BJ (cell line): ENCODE measurements around the gene GFRA1. TPM values are rescaled to one million over a fixed set of nuclear protein-coding genes. Genes with fewer than 3 reads are reported as not detected.

Source experiments
- CTCF ChIA-PET: fragments of 350-600 bp; formaldehyde crosslinking; extraction: SDS; loops from one replicate; lab custom pipeline; 2021; ENCODE audit warnings: antibody characterized with exemption, inconsistent platforms; lab: Yijun Ruan, JAX
- POLR2A ChIA-PET: fragments of 300-600 bp; sonication (Branson Sonifier 250); formaldehyde crosslinking; extraction: SDS; loops from one replicate; lab custom pipeline; 2021; ENCODE audit warnings: antibody characterized with exemption; lab: Charles Lee
- DNase-seq: peaks from one replicate; pipeline ENCODE4 v3.0.0-alpha.2; 2011; ENCODE audit warnings: low read depth
- H3K27me3 ChIP-seq: 2 replicates; pipeline ENCODE4 v1.6.0; 2011; ENCODE audit warnings: low read length; ENCODE audit not compliant: control insufficient read depth, insufficient read depth
- H3K36me3 ChIP-seq: 2 replicates; pipeline ENCODE4 v1.5.1; 2011; ENCODE audit warnings: low read length; ENCODE audit not compliant: control insufficient read depth, insufficient read depth
- H3K4me3 ChIP-seq: 2 replicates; pipeline ENCODE4 v1.5.1; 2011; ENCODE audit warnings: low read depth, mild to moderate bottlenecking, control low read depth, low read length
- CTCF ChIP-seq: IDR thresholded peaks from 2 replicates; pipeline ENCODE4 v1.5.1; 2011; ENCODE audit warnings: low read depth, mild to moderate bottlenecking, control low read depth, inconsistent platforms, low read length, moderate library complexity; ENCODE audit not compliant: insufficient read depth
- polyA plus RNA-seq: library from polyadenylated mRNA; depleted of rRNA; stranded (reverse); fragments of >200 nt; gene quantifications from 2 replicates; pipeline ENCODE4 v1.2.3, GENCODE V29; 2011

GFRA1 gene
- polyA plus RNA-seq, 1 experiment, result 41.6 TPM

- no peak for TF ChIP-seq CTCF
- Histone ChIP-seq H3K27me3 (no peaks in the 10 kb centered on the region), H3K4me3 (no peak overlapping the region), H3K36me3 (no peaks in the 10 kb centered on the region)
- CTCF ChIA-PET, result no interaction called here
- no peak for DNase-seq
- POLR2A ChIA-PET, result no interaction called here
Observed at GRCh38 chr10:116150606-116151005, 122.4 kb downstream of the GFRA1 start.

GRCh38 chr10:116147147-116147905 is 125.7 kb downstream of the GFRA1 start:
- DNase-seq, result no peak
- ChIA-PET CTCF (no interaction called here), POLR2A (no interaction called here)

GRCh38 chr10:116146372-116147140 is 126.5 kb downstream of the GFRA1 start:
- Histone ChIP-seq H3K36me3 (no peaks in the 10 kb centered on the region), H3K27me3 (no peaks in the 10 kb centered on the region), H3K4me3 (no peak overlapping the region)
- TF ChIP-seq CTCF, result no peak
- POLR2A ChIA-PET, result no interaction called here
- DNase-seq, result no peak
- CTCF ChIA-PET, result no interaction called here

More at GRCh38 chr10:116147147-116147905, 125.7 kb downstream of the GFRA1 start:
- Histone ChIP-seq H3K36me3 (no peaks in the 10 kb centered on the region), H3K27me3 (no peaks in the 10 kb centered on the region), H3K4me3 (no peak overlapping the region)
- no peak for TF ChIP-seq CTCF

GRCh38 chr10:116143673-116144222 is 129.3 kb downstream of the GFRA1 start:
- no peaks in the 10 kb centered on the region for H3K36me3 ChIP-seq
- no peak overlapping the region for H3K4me3 ChIP-seq
- POLR2A ChIA-PET, result no interaction called here
- no peaks in the 10 kb centered on the region for H3K27me3 ChIP-seq
- TF ChIP-seq CTCF, result no peak
- CTCF ChIA-PET, result interaction anchor here (0.6 kb wide), 1 partner anchor 14 kb away, joined by 3 read pairs; no protein-coding TSS in a partner anchor
- DNase-seq, result no peak

- no peak for TF ChIP-seq CTCF
- ChIA-PET POLR2A (no interaction called here), CTCF (no interaction called here)
- Histone ChIP-seq H3K27me3 (no peaks in the 10 kb centered on the region), H3K36me3 (no peaks in the 10 kb centered on the region), H3K4me3 (no peak overlapping the region)
- DNase-seq, result no peak
Observed at GRCh38 chr10:116141855-116142254, 131.2 kb downstream of the GFRA1 start.
